MM.1S (cell line): ENCODE measurements around the gene EDEM3.

ENCODE experiments used
- EZH2phosphoT487 ChIP-seq: fragments of 300-600 bp; sonication (generic); IDR thresholded peaks from 2 replicates; pipeline ENCODE4 v1.6.1; 2018; ENCODE audit warnings: antibody characterized with exemption, low read length
- TF ChIP-seq, protein P1 (sequence below): fragments of 300-600 bp; sonication (generic); IDR thresholded peaks from 2 replicates; pipeline ENCODE4 v1.5.1; 2016; ENCODE audit warnings: antibody characterized with exemption, low read length, mixed read lengths

- TF ChIP-seq, protein P1, sequence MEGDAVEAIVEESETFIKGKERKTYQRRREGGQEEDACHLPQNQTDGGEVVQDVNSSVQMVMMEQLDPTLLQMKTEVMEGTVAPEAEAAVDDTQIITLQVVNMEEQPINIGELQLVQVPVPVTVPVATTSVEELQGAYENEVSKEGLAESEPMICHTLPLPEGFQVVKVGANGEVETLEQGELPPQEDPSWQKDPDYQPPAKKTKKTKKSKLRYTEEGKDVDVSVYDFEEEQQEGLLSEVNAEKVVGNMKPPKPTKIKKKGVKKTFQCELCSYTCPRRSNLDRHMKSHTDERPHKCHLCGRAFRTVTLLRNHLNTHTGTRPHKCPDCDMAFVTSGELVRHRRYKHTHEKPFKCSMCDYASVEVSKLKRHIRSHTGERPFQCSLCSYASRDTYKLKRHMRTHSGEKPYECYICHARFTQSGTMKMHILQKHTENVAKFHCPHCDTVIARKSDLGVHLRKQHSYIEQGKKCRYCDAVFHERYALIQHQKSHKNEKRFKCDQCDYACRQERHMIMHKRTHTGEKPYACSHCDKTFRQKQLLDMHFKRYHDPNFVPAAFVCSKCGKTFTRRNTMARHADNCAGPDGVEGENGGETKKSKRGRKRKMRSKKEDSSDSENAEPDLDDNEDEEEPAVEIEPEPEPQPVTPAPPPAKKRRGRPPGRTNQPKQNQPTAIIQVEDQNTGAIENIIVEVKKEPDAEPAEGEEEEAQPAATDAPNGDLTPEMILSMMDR: no peak
- no peak for TF ChIP-seq EZH2phosphoT487
Measured at GRCh38 chr1:184759112-184759511, 4.5 kb upstream of the EDEM3 start.
